B cell (primary cell): ENCODE measurements around the gene HS1BP3. TPM values are rescaled to one million over a fixed set of nuclear protein-coding genes. Genes with fewer than 3 reads are reported as not detected.

Experiments
- ATAC-seq: fragments of 200-7000 bp; cut with Tn5 transposase; one replicate; pipeline ENCODE4 v1.10.0; 2021; ENCODE audit warnings: low read depth, mild to moderate bottlenecking, moderate number of reproducible peaks, moderate library complexity
- CTCF ChIA-PET: fragments of 350-600 bp; sonication (Branson Sonifier 250); formaldehyde crosslinking; loops from one replicate; lab custom pipeline; 2021; ENCODE audit warnings: antibody characterized with exemption, inconsistent platforms; lab: Charles Lee
- POLR2A ChIA-PET: fragments of 350-600 bp; sonication (Branson Sonifier 250); formaldehyde crosslinking; loops from one replicate; lab custom pipeline; 2021; ENCODE audit warnings: antibody characterized with exemption; lab: Charles Lee
- DNase-seq: peaks from one replicate; pipeline ENCODE4 v3.0.0; 2013
- H2AFZ ChIP-seq: 2 replicates; pipeline ENCODE4 v1.6.1; 2012; ENCODE audit warnings: mild to moderate bottlenecking, low read depth, low read length; ENCODE audit not compliant: insufficient read depth, poor library complexity, severe bottlenecking
- H3K27ac ChIP-seq, 2 donors: 1 replicate in 1 of 2; 2 replicates in 1 of 2; pipeline ENCODE4 v1.5.1; 2012 to 2013; ENCODE audit warnings: low read length in 2 of 2, mild to moderate bottlenecking in 2 of 2, moderate library complexity in 1 of 2
- H3K27me3 ChIP-seq, 4 experiments: fragments of 200-600 bp in 1 of 4; sonication (generic) in 1 of 4; replicated peaks in 1 of 4; 1 replicate in 2 of 4; 2 replicates in 2 of 4; pipeline versions ENCODE4 v1.6.1 to v1.7.0; 2013 to 2016; ENCODE audit warnings: low read length in 3 of 4, mild to moderate bottlenecking in 2 of 4, mixed read lengths in 1 of 4, moderate library complexity in 1 of 4; ENCODE audit not compliant: insufficient read depth in 4 of 4, control insufficient read depth in 3 of 4; ENCODE audit errors: control extremely low read depth in 1 of 4
- H3K36me3 ChIP-seq, 2 experiments: replicated peaks in 1 of 2; 1 replicate in 1 of 2; 2 replicates in 1 of 2; pipeline versions ENCODE4 v1.6.1 to v1.7.1; 2013; ENCODE audit warnings: low read length in 1 of 2; ENCODE audit not compliant: insufficient read depth in 2 of 2, control insufficient read depth in 1 of 2; ENCODE audit errors: control extremely low read depth in 1 of 2, extremely low read depth in 1 of 2
- H3K4me1 ChIP-seq, 2 donors: fragments of 200-600 bp in 1 of 2; sonication (generic) in 1 of 2; 1 replicate in 1 of 2; 2 replicates in 1 of 2; pipeline versions ENCODE4 v1.5.1 to v1.6.1; 2013 to 2017; ENCODE audit warnings: low read length in 2 of 2; ENCODE audit not compliant: control insufficient read depth in 2 of 2, insufficient read depth in 2 of 2
- H3K4me2 ChIP-seq: replicated peaks from 2 replicates; pipeline ENCODE3; 2012; ENCODE audit warnings: mild to moderate bottlenecking, low read depth, low read length; ENCODE audit not compliant: poor library complexity, severe bottlenecking
- H3K4me3 ChIP-seq, 5 experiments: fragments of 200-600 bp in 1 of 5; sonication (generic) in 1 of 5; 1 replicate in 3 of 5; 2 replicates in 2 of 5; pipeline versions ENCODE4 v1.5.1 to v1.7.0; 2011 to 2016; ENCODE audit warnings: low read length in 4 of 5, mild to moderate bottlenecking in 4 of 5, low read depth in 2 of 5, control low read depth in 1 of 5, moderate library complexity in 1 of 5; ENCODE audit not compliant: insufficient read depth in 1 of 5; ENCODE audit errors: control extremely low read depth in 1 of 5, extremely low read depth in 1 of 5
- H3K79me2 ChIP-seq: fragments of 200-600 bp; sonication (generic); one replicate; pipeline ENCODE4 v1.6.0; 2016; ENCODE audit warnings: low read length; ENCODE audit not compliant: control insufficient read depth, insufficient read depth
- H3K9ac ChIP-seq: fragments of 200-600 bp; sonication (generic); 2 replicates; pipeline ENCODE4 v1.6.1; 2017; ENCODE audit warnings: mild to moderate bottlenecking, low read length, moderate library complexity
- H3K9me3 ChIP-seq, 3 donors: one replicate each; pipeline versions ENCODE4 v1.6.1 to v1.7.1; 2013; ENCODE audit warnings: low read length in 2 of 3; ENCODE audit not compliant: control insufficient read depth in 2 of 3, insufficient read depth in 1 of 3; ENCODE audit errors: control extremely low read depth in 1 of 3
- H4K20me1 ChIP-seq: 2 replicates; pipeline ENCODE4 v1.6.0; 2012; ENCODE audit warnings: mild to moderate bottlenecking, low read length; ENCODE audit not compliant: insufficient read depth, control insufficient read depth, poor library complexity, severe bottlenecking
- H3K27ac Mint-ChIP-seq: one replicate; pipeline ENCODE4 v1.8.0; 2021; ENCODE audit warnings: mixed read lengths
- H3K27me3 Mint-ChIP-seq: one replicate; pipeline ENCODE4 v1.8.0; 2021; ENCODE audit warnings: mixed read lengths
- H3K4me1 Mint-ChIP-seq: one replicate; pipeline ENCODE4 v1.8.0; 2021; ENCODE audit warnings: mixed read lengths
- H3K4me3 Mint-ChIP-seq: one replicate; pipeline ENCODE4 v1.8.0; 2021; ENCODE audit warnings: mixed read lengths
- H3K9me3 Mint-ChIP-seq: one replicate; pipeline ENCODE4 v1.8.0; 2022; ENCODE audit warnings: mixed read lengths; ENCODE audit not compliant: insufficient read depth
- CTCF ChIP-seq: fragments of 200-600 bp; IDR thresholded peaks from one replicate; pipeline ENCODE4 v1.8.0; 2022; ENCODE audit warnings: antibody characterized with exemption, mild to moderate bottlenecking
- EZH2 ChIP-seq: IDR thresholded peaks from 2 replicates; pipeline ENCODE4 v1.6.1; 2012; ENCODE audit warnings: borderline replicate concordance, low read depth, mild to moderate bottlenecking, moderate library complexity, low read length; ENCODE audit not compliant: insufficient read depth, poor library complexity, severe bottlenecking
- WGBS: methylation state at CpG from one replicate; pipeline ENCODE4 v1.1.5; 2013; ENCODE audit warnings: missing lambda C conversion rate; ENCODE audit not compliant: insufficient coverage; 5-methylcytosine and 5-hydroxymethylcytosine counted together
- intact Hi-C: fragments of 100-400 bp; cut with micrococcal nuclease; formaldehyde crosslinking; loops from one replicate; pipeline ENCODE4 v1.10.0; 2022
- polyA plus RNA-seq: library from polyadenylated mRNA; depleted of rRNA; stranded (reverse); fragments of >200 nt; gene quantifications from 2 replicates; pipeline ENCODE4 v1.2.3, GENCODE V29; 2012
- total RNA-seq, 2 donors: library from RNA; stranded (reverse); fragments of 120-200 nt in 1 of 2; gene quantifications; 1 replicate in 1 of 2; 2 replicates in 1 of 2; pipeline versions ENCODE4 v1.2.3 to v1.2.4, GENCODE V29; 2013 to 2022

Gene HS1BP3
- total and polyA plus RNA-seq, 2 donors (not counting 1 experiment from before 2014, with no cell fraction given): 27.8 to 28.7 TPM

- ATAC-seq: no peak
- H3K27ac Mint-ChIP-seq: peak overlapping the region; percentile 59
These were observed 2.0 kb upstream of the HS1BP3 start for GRCh38 chr2:20652673-20653575.

More at GRCh38 chr2:20652673-20653575, 2.0 kb upstream of the HS1BP3 start:
- Histone ChIP-seq H3K27ac (no peak overlapping the region), H4K20me1 (peaks cover 6% of the 10 kb centered on the region), H3K9ac (no peak overlapping the region), H3K4me1 (peaks cover 32 to 36% of the 10 kb centered on the region in 2 donors), H3K4me3 (no peak overlapping the region), H3K36me3 (no peaks in the 10 kb centered on the region), H3K9me3 (no peaks in the 10 kb centered on the region), H3K4me2 (no peak overlapping the region), H3K27me3 (peaks cover 0 to 4% (median 0%) of the 10 kb centered on the region in 4 experiments), H2AFZ (no peak overlapping the region), H3K79me2 (peaks cover 28% of the 10 kb centered on the region)
- Mint-ChIP-seq H3K4me3 (no peak overlapping the region), H3K27me3 (peaks cover 6% of the 10 kb centered on the region), H3K4me1 (peaks cover 36% of the 10 kb centered on the region), H3K9me3 (no peaks in the 10 kb centered on the region)
- POLR2A ChIA-PET: no interaction called here
- intact Hi-C loops: loop anchor here (5.0 kb wide), 1 partner anchor 56 kb away; no protein-coding TSS in a partner anchor
- CTCF ChIA-PET: interaction anchor here (0.6 to 9.9 kb wide), 10 partner anchors 10 to 311 kb away, joined by 3 to 139 read pairs (median 10); partner anchors contain the start of genes GDF7 and LDAH
- 97% methylated on average over 10 of the region's 11 CpGs for WGBS
- TF ChIP-seq CTCF (no peak), EZH2 (no peak)
- DNase-seq: no peak
